Activated T-helper 2 cell treated with anti-CD3 and anti-CD28 coated beads, Interferon-gamma antibody, Interleukin-2, Interleukin-4, amounts not matched to agents 10 μg/mL and 5 μg/mL and 100 μg/mL, durations not matched to agents 14 hours and 24 hours and 36 hours (primary cell): Measurements from ENCODE around the gene SOD1. TPM values are rescaled to one million over a fixed set of nuclear protein-coding genes. Genes with fewer than 3 reads are reported as not detected.
A peak's percentile ranks its signal among the peaks of the same experiment; 100 is the strongest.
"Not testable (repeated sequence)": the region's sequence is repeated elsewhere in the genome, so short reads cannot be mapped to it uniquely, and the experiment has no call there.

Source experiments
- DNase-seq: peaks from one replicate; pipeline ENCODE4 v3.0.0; 2021; ENCODE audit warnings: low spot score
- H3K27ac Mint-ChIP-seq: one replicate; pipeline ENCODE4 v1.8.0; 2021; ENCODE audit warnings: mixed read lengths
- H3K27me3 Mint-ChIP-seq: one replicate; pipeline ENCODE4 v1.8.0; 2021; ENCODE audit warnings: low read depth, mixed read lengths
- H3K36me3 Mint-ChIP-seq: one replicate; pipeline ENCODE4 v1.8.0; 2021; ENCODE audit warnings: low read depth, mixed read lengths
- H3K4me1 Mint-ChIP-seq: one replicate; pipeline ENCODE4 v1.8.0; 2021; ENCODE audit warnings: low read depth, mixed read lengths
- H3K4me3 Mint-ChIP-seq: one replicate; pipeline ENCODE4 v1.8.0; 2021; ENCODE audit warnings: low read depth, mild to moderate bottlenecking, moderate library complexity, mixed read lengths
- H3K9me3 Mint-ChIP-seq: one replicate; pipeline ENCODE4 v1.8.0; 2021; ENCODE audit warnings: mixed read lengths
- intact Hi-C: fragments of 100-400 bp; cut with micrococcal nuclease; formaldehyde crosslinking; loops from one replicate; pipeline ENCODE4 v1.15.1; 2023
- total RNA-seq: library from RNA; stranded (reverse); gene quantifications from 2 replicates; pipeline ENCODE4 v1.2.3, GENCODE V29; 2022

The SOD1 gene
- total RNA-seq, 1 donor from 2014 or later, result 286 TPM

- Mint-ChIP-seq H3K27ac (peak overlapping the region; percentile 83), H3K27me3 (no peaks in the 10 kb centered on the region), H3K9me3 (no peaks in the 10 kb centered on the region), H3K36me3 (peaks cover 55% of the 10 kb centered on the region), H3K4me1 (peaks cover 44% of the 10 kb centered on the region), H3K4me3 (peak overlapping the region; percentile 92)
- no peak for DNase-seq
- intact Hi-C loops, result loop anchor here (10.0 kb wide), 1 partner anchor 614 kb away; the partner anchor contains the start of gene MIS18A
These were observed 1.1 kb downstream of the SOD1 start for GRCh38 chr21:31660591-31660990.

- Mint-ChIP-seq H3K4me1 (peaks cover 54% of the 10 kb centered on the region), H3K36me3 (peaks cover 86% of the 10 kb centered on the region), H3K9me3 (no peaks in the 10 kb centered on the region), H3K27me3 (no peaks in the 10 kb centered on the region), H3K4me3 (no peak overlapping the region), H3K27ac (no peak overlapping the region)
- intact Hi-C loops, result loop anchor here (10.0 kb wide), 1 partner anchor 611 kb away; the partner anchor contains the start of gene MIS18A
- no peak for DNase-seq
These were observed 4.2 kb downstream of the SOD1 start for GRCh38 chr21:31663584-31664249.

GRCh38 chr21:31665397-31665796 is 5.9 kb downstream of the SOD1 start:
- H3K9me3 Mint-ChIP-seq, result no peaks in the 10 kb centered on the region
- peak overlapping the region; percentile 50 for H3K27ac Mint-ChIP-seq
- H3K27me3 Mint-ChIP-seq, result no peaks in the 10 kb centered on the region
- peak overlapping the region; percentile 35 for H3K4me3 Mint-ChIP-seq
- H3K4me1 Mint-ChIP-seq, result peaks cover 55% of the 10 kb centered on the region
- no peak for DNase-seq
- intact Hi-C loops, result loop anchor here (5.0 to 10.0 kb wide), 2 partner anchors 47 to 609 kb away; partner anchors contain the start of gene MIS18A
- peaks cover 92% of the 10 kb centered on the region for H3K36me3 Mint-ChIP-seq

- not testable (repeated sequence) for DNase-seq, H3K9me3 Mint-ChIP-seq, H3K27me3 Mint-ChIP-seq, H3K27ac Mint-ChIP-seq, H3K4me3 Mint-ChIP-seq
- H3K36me3 Mint-ChIP-seq, result peaks cover 91% of the 10 kb centered on the region
- intact Hi-C loops, result loop anchor here (5.0 to 10.0 kb wide), 2 partner anchors 46 to 609 kb away; partner anchors contain the start of gene MIS18A
- peaks cover 56% of the 10 kb centered on the region for H3K4me1 Mint-ChIP-seq
These were observed 6.4 kb downstream of the SOD1 start for GRCh38 chr21:31665869-31666268.

- intact Hi-C loops, result loop anchor here (5.0 to 10.0 kb wide), 2 partner anchors 46 to 608 kb away; partner anchors contain the start of gene MIS18A
- no peak overlapping the region for H3K4me3 Mint-ChIP-seq
- H3K4me1 Mint-ChIP-seq, result peaks cover 52% of the 10 kb centered on the region
- H3K27ac Mint-ChIP-seq, result no peak overlapping the region
- no peaks in the 10 kb centered on the region for H3K9me3 Mint-ChIP-seq
- no peak for DNase-seq
- peaks cover 90% of the 10 kb centered on the region for H3K36me3 Mint-ChIP-seq
- no peaks in the 10 kb centered on the region for H3K27me3 Mint-ChIP-seq
These were observed 7.0 kb downstream of the SOD1 start for GRCh38 chr21:31666445-31667010.

GRCh38 chr21:31667132-31667531 is 7.6 kb downstream of the SOD1 start:
- Mint-ChIP-seq H3K27me3 (no peaks in the 10 kb centered on the region), H3K9me3 (no peaks in the 10 kb centered on the region), H3K4me1 (peaks cover 46% of the 10 kb centered on the region), H3K36me3 (peaks cover 86% of the 10 kb centered on the region), H3K27ac (no peak overlapping the region), H3K4me3 (no peak overlapping the region)
- intact Hi-C loops, result loop anchor here (5.0 to 10.0 kb wide), 2 partner anchors 45 to 608 kb away; partner anchors contain the start of gene MIS18A
- DNase-seq, result no peak

GRCh38 chr21:31667639-31668038 is 8.1 kb downstream of the SOD1 start:
- DNase-seq, result no peak
- Mint-ChIP-seq H3K27ac (no peak overlapping the region), H3K27me3 (no peaks in the 10 kb centered on the region), H3K4me1 (peaks cover 44% of the 10 kb centered on the region), H3K36me3 (peaks cover 84% of the 10 kb centered on the region), H3K4me3 (no peak overlapping the region), H3K9me3 (no peaks in the 10 kb centered on the region)
- intact Hi-C loops, result loop anchor here (5.0 to 10.0 kb wide), 2 partner anchors 45 to 607 kb away; partner anchors contain the start of gene MIS18A

- no peaks in the 10 kb centered on the region for H3K9me3 Mint-ChIP-seq
- peaks cover 78% of the 10 kb centered on the region for H3K36me3 Mint-ChIP-seq
- intact Hi-C loops, result loop anchor here (5.0 to 10.0 kb wide), 2 partner anchors 43 to 606 kb away; partner anchors contain the start of gene MIS18A
These were observed 9.4 kb downstream of the SOD1 start for GRCh38 chr21:31668651-31669491.

GRCh38 chr21:31670070-31670469 is 10.6 kb downstream of the SOD1 start:
- H3K9me3 Mint-ChIP-seq, result no peaks in the 10 kb centered on the region
- peaks cover 67% of the 10 kb centered on the region for H3K36me3 Mint-ChIP-seq
- H3K27ac Mint-ChIP-seq, result no peak overlapping the region
- intact Hi-C loops, result no loop called here
- no peak overlapping the region for H3K4me3 Mint-ChIP-seq
- DNase-seq, result no peak
- peaks cover 36% of the 10 kb centered on the region for H3K4me1 Mint-ChIP-seq
- no peaks in the 10 kb centered on the region for H3K27me3 Mint-ChIP-seq

More at GRCh38 chr21:31668651-31669491, 9.4 kb downstream of the SOD1 start:
- Mint-ChIP-seq H3K27ac (peak overlapping the region; percentile 71), H3K4me3 (no peak overlapping the region), H3K27me3 (no peaks in the 10 kb centered on the region), H3K4me1 (peaks cover 42% of the 10 kb centered on the region)
- no peak for DNase-seq

GRCh38 chr21:31671146-31671716 is 11.7 kb downstream of the SOD1 start:
- Mint-ChIP-seq H3K4me3 (no peak overlapping the region), H3K27ac (peak overlapping the region; percentile 34), H3K36me3 (peaks cover 56% of the 10 kb centered on the region), H3K4me1 (peaks cover 29% of the 10 kb centered on the region), H3K9me3 (no peaks in the 10 kb centered on the region), H3K27me3 (no peaks in the 10 kb centered on the region)
- intact Hi-C loops, result no loop called here
- DNase-seq, result no peak

- intact Hi-C loops, result no loop called here
- no peak overlapping the region for H3K4me3 Mint-ChIP-seq
- H3K9me3 Mint-ChIP-seq, result no peaks in the 10 kb centered on the region
- no peaks in the 10 kb centered on the region for H3K27me3 Mint-ChIP-seq
- peaks cover 49% of the 10 kb centered on the region for H3K36me3 Mint-ChIP-seq
- no peak for DNase-seq
- no peak overlapping the region for H3K27ac Mint-ChIP-seq
- peaks cover 22% of the 10 kb centered on the region for H3K4me1 Mint-ChIP-seq
These were observed 12.4 kb downstream of the SOD1 start for GRCh38 chr21:31671931-31672330.

- no peaks in the 10 kb centered on the region for H3K27me3 Mint-ChIP-seq
- no peak overlapping the region for H3K27ac Mint-ChIP-seq
- no peaks in the 10 kb centered on the region for H3K9me3 Mint-ChIP-seq
- intact Hi-C loops, result no loop called here
- peaks cover 14% of the 10 kb centered on the region for H3K4me1 Mint-ChIP-seq
- peaks cover 34% of the 10 kb centered on the region for H3K36me3 Mint-ChIP-seq
- no peak overlapping the region for H3K4me3 Mint-ChIP-seq
- DNase-seq, result no peak
These were observed 13.9 kb downstream of the SOD1 start for GRCh38 chr21:31673321-31673912.
